Measurements from ENCODE around the gene SLC38A3. TPM values are rescaled to one million over a fixed set of nuclear protein-coding genes. Genes with fewer than 3 reads are reported as not detected.
A peak's percentile ranks its signal among the peaks of the same experiment; 100 is the strongest.

Gene SLC38A3
- total RNA-seq, 4 donors from 2014 or later = 0.11 to 0.39 TPM; not detected in 2

GRCh38 chr3:50168388-50168787 lies 36.7 kb upstream of the SLC38A3 start:
- intact Hi-C loops (cut with DNase I) = no loop called here
- DNase-seq (ENCODE audit: extremely low spot score) = no peak
- Histone ChIP-seq H3K36me3 (no peaks in the 10 kb centered on the region), H3K4me1 (peaks cover 76 to 91% (median 87%) of the 10 kb centered on the region in 4 donors), H3K27ac (replicated peaks in 1 of 4) (peak overlapping the region; percentile 22 to 87 (median 85)), H3K27me3 (no peaks in the 10 kb centered on the region), H3K4me3 (no peak overlapping the region), H3K9me3 (no peaks in the 10 kb centered on the region)
- 80% methylated on average over 4 of the region's 9 CpGs for whole genome bisulfite sequencing
- TF ChIP-seq POLR2AphosphoS5 (IDR thresholded peaks at IDR 0.05) (peak in 1 of 2 donors; percentile 16), CTCF (IDR thresholded peaks at IDR 0.05) (no peak)

GRCh38 chr3:50168791-50169190 lies 36.3 kb upstream of the SLC38A3 start:
- TF ChIP-seq POLR2A (IDR thresholded peaks at IDR 0.05; ENCODE audit: low read depth) (no peak), POLR2AphosphoS5 (IDR thresholded peaks at IDR 0.05) (no peak), EP300 (IDR thresholded peaks at IDR 0.05) (no peak), CTCF (IDR thresholded peaks at IDR 0.05) (no peak)
- DNase-seq (ENCODE audit: extremely low spot score) = no peak
- Histone ChIP-seq H3K36me3 (peaks cover 0 to 3% (median 2%) of the 10 kb centered on the region in 4 donors), H3K4me3 (no peak overlapping the region), H3K27me3 (no peaks in the 10 kb centered on the region), H3K9me3 (no peaks in the 10 kb centered on the region), H3K27ac (replicated peaks in 1 of 4) (peak overlapping the region; percentile 22 to 87 (median 70)), H3K4me1 (peaks cover 72 to 87% (median 83%) of the 10 kb centered on the region in 4 donors)
- WGBS = 100% methylated on average over 3 of the region's 6 CpGs
- intact Hi-C loops (cut with DNase I) = no loop called here

GRCh38 chr3:50169232-50169832 lies 35.7 kb upstream of the SLC38A3 start:
- Histone ChIP-seq H3K9me3 (no peaks in the 10 kb centered on the region), H3K4me3 (no peak overlapping the region), H3K27me3 (no peaks in the 10 kb centered on the region), H3K4me1 (peaks cover 67 to 82% (median 78%) of the 10 kb centered on the region in 4 donors), H3K27ac (replicated peaks in 1 of 4) (peak overlapping the region; percentile 22 to 87 (median 70)), H3K36me3 (peaks cover 0 to 9% (median 7%) of the 10 kb centered on the region in 4 donors)
- TF ChIP-seq EP300 (IDR thresholded peaks at IDR 0.05) (no peak), CTCF (IDR thresholded peaks at IDR 0.05) (no peak), POLR2AphosphoS5 (IDR thresholded peaks at IDR 0.05) (no peak), POLR2A (IDR thresholded peaks at IDR 0.05; ENCODE audit: low read depth) (no peak)
- intact Hi-C loops (cut with DNase I) = no loop called here
- WGBS = no CpG with 5 or more reads among the region's 11 CpGs
- no peak for DNase-seq (ENCODE audit: extremely low spot score)

GRCh38 chr3:50169858-50170257 lies 35.2 kb upstream of the SLC38A3 start:
- 90% methylated on average over 1 of the region's 1 CpG for WGBS
- peaks cover 0 to 14% (median 12%) of the 10 kb centered on the region in 4 donors for H3K36me3 ChIP-seq
- peaks cover 62 to 77% (median 73%) of the 10 kb centered on the region in 4 donors for H3K4me1 ChIP-seq
- no peaks in the 10 kb centered on the region for H3K9me3 ChIP-seq
- no peak for TF ChIP-seq CTCF (IDR thresholded peaks at IDR 0.05)
- no peak for TF ChIP-seq EP300 (IDR thresholded peaks at IDR 0.05)
- no peak for DNase-seq (ENCODE audit: extremely low spot score)
- intact Hi-C loops (cut with DNase I) = loop anchor here (5.0 kb wide), 1 partner anchor 48 kb away; no protein-coding TSS in a partner anchor
- no peak overlapping the region for H3K4me3 ChIP-seq
- H3K27ac ChIP-seq (replicated peaks in 1 of 4) = peak overlapping the region; percentile 33 to 87 (median 70)
- no peaks in the 10 kb centered on the region for H3K27me3 ChIP-seq

GRCh38 chr3:50170689-50171088 lies 34.4 kb upstream of the SLC38A3 start:
- TF ChIP-seq POLR2A (IDR thresholded peaks at IDR 0.05; ENCODE audit: low read depth) = no peak
- TF ChIP-seq POLR2AphosphoS5 (IDR thresholded peaks at IDR 0.05) = peak; percentile 50 to 72
- Histone ChIP-seq H3K9me3 (no peaks in the 10 kb centered on the region), H3K36me3 (peaks cover 0 to 22% (median 20%) of the 10 kb centered on the region in 4 donors), H3K27ac (replicated peaks in 1 of 4) (peak overlapping the region in 3 of 4 donors; percentile 33 to 87 (median 85)), H3K27me3 (no peaks in the 10 kb centered on the region), H3K4me3 (no peak overlapping the region), H3K4me1 (peaks cover 53 to 68% (median 64%) of the 10 kb centered on the region in 4 donors)
- intact Hi-C loops (cut with DNase I) = loop anchor here (5.0 kb wide), 1 partner anchor 48 kb away; no protein-coding TSS in a partner anchor
- WGBS = 59% methylated on average over 5 of the region's 10 CpGs
- no peak for DNase-seq (ENCODE audit: extremely low spot score)
